H1 (cell line): ENCODE results near the gene PRKD3. TPM values are rescaled to one million over a fixed set of nuclear protein-coding genes. Genes with fewer than 3 reads are reported as not detected.

Experiments
- CTCF ChIA-PET: fragments of 300-600 bp; sonication (Branson Sonifier 250); formaldehyde crosslinking; loops from one replicate; lab custom pipeline; 2021; ENCODE audit not compliant: partially characterized antibody; lab: Charles Lee
- POLR2A ChIA-PET: fragments of 300-600 bp; sonication (Branson Sonifier 250); formaldehyde crosslinking; loops from one replicate; lab custom pipeline; 2021; ENCODE audit warnings: inconsistent platforms; ENCODE audit not compliant: partially characterized antibody; lab: Charles Lee
- DNase-seq, 2 experiments: peaks; one replicate each; pipeline versions ENCODE4 v3.0.0 to v3.0.0-alpha.2; 2010 to 2022; ENCODE audit warnings: low spot score in 2 of 2, low read depth in 1 of 2, mixed read lengths in 1 of 2
- FAIRE-seq: peaks from 2 replicates; lab custom pipeline; 2011; peaks lifted over from hg19 to GRCh38; lab: Jason Lieb, UNC
- H2AFZ ChIP-seq: 2 replicates; pipeline ENCODE4 v1.8.1; 2012; ENCODE audit warnings: low read length, inconsistent platforms
- H2AK5ac ChIP-seq: 2 replicates; pipeline ENCODE4 v1.6.1; 2013; ENCODE audit warnings: low read depth, low read length
- H2BK120ac ChIP-seq: replicated peaks from 2 replicates; pipeline ENCODE3; 2013; ENCODE audit warnings: low read depth, low read length, inconsistent platforms
- H2BK12ac ChIP-seq: 2 replicates; pipeline ENCODE4 v1.6.1; 2013; ENCODE audit warnings: low read depth, low read length
- H2BK15ac ChIP-seq: 2 replicates; pipeline ENCODE4 v1.6.1; 2013; ENCODE audit warnings: low read length
- H2BK20ac ChIP-seq: 2 replicates; pipeline ENCODE4 v1.6.1; 2013; ENCODE audit warnings: low read length
- H2BK5ac ChIP-seq: 2 replicates; pipeline ENCODE4 v1.6.1; 2013; ENCODE audit warnings: low read depth, low read length
- H3K14ac ChIP-seq: 2 replicates; pipeline ENCODE4 v1.6.1; 2013; ENCODE audit warnings: inconsistent platforms; ENCODE audit not compliant: insufficient read length
- H3K18ac ChIP-seq: 2 replicates; pipeline ENCODE4 v1.6.1; 2013; ENCODE audit warnings: low read length; ENCODE audit errors: extremely low read depth
- H3K23ac ChIP-seq: 2 replicates; pipeline ENCODE4 v1.6.1; 2013; ENCODE audit warnings: inconsistent platforms; ENCODE audit not compliant: insufficient read length
- H3K23me2 ChIP-seq: 2 replicates; pipeline ENCODE4 v1.6.1; 2013; ENCODE audit warnings: low read depth, low read length
- H3K27ac ChIP-seq: 2 replicates; pipeline ENCODE4 v1.6.1; 2011; ENCODE audit warnings: low read depth, low read length, inconsistent platforms
- H3K27me3 ChIP-seq, 4 experiments: replicated peaks in 1 of 4; 1 replicate in 1 of 4; 2 replicates in 3 of 4; pipeline versions ENCODE4 v1.6.1 to v1.8.1; 2011 to 2013; ENCODE audit warnings: low read length in 3 of 4, mild to moderate bottlenecking in 3 of 4, inconsistent platforms in 2 of 4, mixed read lengths in 2 of 4, moderate library complexity in 1 of 4; ENCODE audit not compliant: control insufficient read depth in 3 of 4, insufficient read depth in 3 of 4; ENCODE audit errors: extremely low read depth in 1 of 4
- H3K36me3 ChIP-seq, 4 experiments: 2 replicates each; pipeline versions ENCODE4 v1.6.1 to v1.8.1; 2011 to 2013; ENCODE audit warnings: mild to moderate bottlenecking in 4 of 4, low read length in 3 of 4, moderate library complexity in 2 of 4, control low read depth in 1 of 4, inconsistent platforms in 1 of 4; ENCODE audit not compliant: insufficient read depth in 4 of 4, control insufficient read depth in 2 of 4
- H3K4ac ChIP-seq: replicated peaks from 2 replicates; pipeline ENCODE3; 2013; ENCODE audit warnings: low read length, low read depth, mixed read lengths, inconsistent platforms; ENCODE audit not compliant: insufficient read length
- H3K4me1 ChIP-seq, 4 experiments: replicated peaks in 1 of 4; 1 replicate in 1 of 4; 2 replicates in 3 of 4; pipeline versions ENCODE4 v1.6.1 to v1.8.1; 2011 to 2013; ENCODE audit warnings: low read length in 3 of 4, inconsistent platforms in 2 of 4, mixed read lengths in 1 of 4; ENCODE audit not compliant: insufficient read depth in 4 of 4, control insufficient read depth in 3 of 4
- H3K4me2 ChIP-seq, 2 experiments: 2 replicates each; pipeline versions ENCODE4 v1.6.1 to v1.8.1; 2011 to 2013; ENCODE audit warnings: low read depth in 2 of 2, low read length in 2 of 2, control low read depth in 1 of 2, inconsistent platforms in 1 of 2, mild to moderate bottlenecking in 1 of 2; ENCODE audit not compliant: insufficient read depth in 1 of 2
- H3K4me3 ChIP-seq, 4 experiments: fragments of 200-600, 300-600 bp in 1 of 4; sonication (generic), shearing (Covaris generic), sonication (Bioruptor Twin) in 1 of 4; 2 replicates each; pipeline versions ENCODE4 v1.5.1 to v1.8.1; 2011 to 2016; ENCODE audit warnings: low read length in 4 of 4, low read depth in 3 of 4, control low read depth in 2 of 4, inconsistent platforms in 2 of 4, mild to moderate bottlenecking in 2 of 4, mixed read lengths in 1 of 4, moderate library complexity in 1 of 4; ENCODE audit not compliant: insufficient read depth in 2 of 4; ENCODE audit errors: extremely low read depth in 1 of 4
- H3K56ac ChIP-seq: replicated peaks from 2 replicates; pipeline ENCODE3; 2013; ENCODE audit warnings: low read depth, mild to moderate bottlenecking, mixed read lengths, low read length, inconsistent platforms; ENCODE audit not compliant: insufficient read length
- H3K79me1 ChIP-seq: 2 replicates; pipeline ENCODE4 v1.6.1; 2013; ENCODE audit warnings: low read depth, low read length, control low read depth
- H3K79me2 ChIP-seq, 2 experiments: 2 replicates each; pipeline versions ENCODE4 v1.6.1 to v1.8.1; 2012 to 2013; ENCODE audit warnings: low read length in 2 of 2, mild to moderate bottlenecking in 2 of 2, inconsistent platforms in 1 of 2; ENCODE audit not compliant: insufficient read depth in 2 of 2, control insufficient read depth in 1 of 2
- H3K9ac ChIP-seq, 4 experiments: replicated peaks in 1 of 4; 1 replicate in 1 of 4; 2 replicates in 3 of 4; pipeline versions ENCODE4 v1.6.1 to v1.8.1; 2011 to 2013; ENCODE audit warnings: low read depth in 3 of 4, low read length in 3 of 4, control low read depth in 2 of 4, mild to moderate bottlenecking in 2 of 4, moderate library complexity in 2 of 4, inconsistent platforms in 1 of 4; ENCODE audit errors: extremely low read depth in 1 of 4
- H3K9me3 ChIP-seq, 2 experiments: 2 replicates each; pipeline versions ENCODE4 v1.6.1 to v1.8.1; 2012 to 2013; ENCODE audit warnings: mild to moderate bottlenecking in 2 of 2, moderate library complexity in 2 of 2, control low read depth in 1 of 2, inconsistent platforms in 1 of 2, low read depth in 1 of 2, low read length in 1 of 2, mixed read lengths in 1 of 2; ENCODE audit not compliant: insufficient read depth in 2 of 2
- H4K20me1 ChIP-seq, 2 experiments: replicated peaks in 1 of 2; 2 replicates each; pipeline versions ENCODE3 to v1.8.1; 2011 to 2013; ENCODE audit warnings: inconsistent platforms in 2 of 2, low read length in 2 of 2, mild to moderate bottlenecking in 1 of 2; ENCODE audit not compliant: insufficient read depth in 2 of 2, control insufficient read depth in 1 of 2
- H4K5ac ChIP-seq: 2 replicates; pipeline ENCODE4 v1.6.1; 2013; ENCODE audit warnings: low read length, low read depth, mixed read lengths, inconsistent platforms; ENCODE audit not compliant: insufficient read length
- H4K8ac ChIP-seq: 2 replicates; pipeline ENCODE4 v1.8.0; 2013; ENCODE audit warnings: mild to moderate bottlenecking, moderate library complexity, low read length, inconsistent platforms; ENCODE audit not compliant: insufficient read depth; ENCODE audit errors: extremely low read depth
- H4K91ac ChIP-seq: replicated peaks from 2 replicates; pipeline ENCODE3; 2013; ENCODE audit warnings: low read length, mixed read lengths, inconsistent platforms; ENCODE audit not compliant: insufficient read length
- BRCA1 ChIP-seq: IDR thresholded peaks from 2 replicates; pipeline ENCODE4 v1.6.1; 2012; ENCODE audit warnings: low read depth, low read length, improper control_type of control experiment
- CHD1 ChIP-seq: IDR thresholded peaks from 2 replicates; pipeline ENCODE4 v1.6.1; 2012; ENCODE audit warnings: low read depth, low read length, improper control_type of control experiment
- E2F6 ChIP-seq: IDR thresholded peaks from 2 replicates; pipeline ENCODE4 v1.6.1; 2012; ENCODE audit warnings: inconsistent platforms
- FOSL1 ChIP-seq: IDR thresholded peaks from 2 replicates; pipeline ENCODE4 v1.6.1; 2011; ENCODE audit warnings: mild to moderate bottlenecking, low read depth, low read length, moderate library complexity; ENCODE audit not compliant: insufficient read depth
- SP4 ChIP-seq: IDR thresholded peaks from 2 replicates; pipeline ENCODE4 v1.6.1; 2012; ENCODE audit warnings: low read length, inconsistent platforms
- TEAD4 ChIP-seq: IDR thresholded peaks from 2 replicates; pipeline ENCODE4 v1.6.1; 2012; ENCODE audit warnings: low read depth, low read length, inconsistent platforms, mixed read lengths
- WGBS, 2 experiments: shearing (Covaris generic) in 1 of 2; methylation state at CpG; one replicate each; pipeline versions ENCODE4 v1.1.6 to v1.1.7; 2013 to 2015; ENCODE audit warnings: low lambda C conversion rate in 2 of 2, mixed read lengths in 2 of 2, inconsistent platforms in 1 of 2, low coverage in 1 of 2, missing lambda C conversion rate in 1 of 2; ENCODE audit not compliant: insufficient replicate concordance in 2 of 2, insufficient coverage in 1 of 2, insufficient read length in 1 of 2; ENCODE audit errors: extremely low coverage in 1 of 2, missing lambda C conversion rate in 1 of 2; 5-methylcytosine and 5-hydroxymethylcytosine counted together
- polyA plus RNA-seq, 7 experiments: library from polyadenylated mRNA; depleted of rRNA in 3 of 7; stranded (reverse) in 5 of 7; unstranded in 2 of 7; fragments of >200 nt in 5 of 7; fragments of 200-250 nt in 2 of 7; gene quantifications; 1 replicate in 5 of 7; 2 replicates in 1 of 7; 4 replicates in 1 of 7; pipeline versions ENCODE4 v1.2.1 to v1.2.3, GENCODE V29; 2011 to 2013; ENCODE audit warnings: missing spikeins in 2 of 7, mixed read lengths in 2 of 7
- total RNA-seq: library from RNA; stranded (reverse); fragmentation: NEBNext Ultra II Directional; extraction: Animal tissue kit (Norgen Biotek cat#: 25700); gene quantifications from 2 replicates; pipeline ENCODE4 v1.2.1, GENCODE V29; 2021

PRKD3 gene
- total and polyA plus RNA-seq, 2 of the 8 experiments (the other 6 are each of a cell fraction or from before 2014, with no cell fraction given) = 12.0 to 63.3 TPM

GRCh38 chr2:37356299-37356698, 31.7 kb upstream of the PRKD3 start:
- DNase-seq = no peak
- POLR2A ChIA-PET = no interaction called here
- no peak overlapping the region for H3K4me3 ChIP-seq
- H3K4me2 ChIP-seq = no peak overlapping the region
- no peak overlapping the region for H4K5ac ChIP-seq
- H2BK120ac ChIP-seq = no peak overlapping the region
- no peak overlapping the region for H4K91ac ChIP-seq
- no peak overlapping the region for H3K14ac ChIP-seq
- H2BK12ac ChIP-seq = no peak overlapping the region
- no peaks in the 10 kb centered on the region for H4K20me1 ChIP-seq
- no peak overlapping the region for H3K23ac ChIP-seq
- H2AFZ ChIP-seq = no peak overlapping the region
- H3K18ac ChIP-seq = no peak overlapping the region
- no peaks in the 10 kb centered on the region for H3K9me3 ChIP-seq
- H3K4ac ChIP-seq = no peak overlapping the region
- no peaks in the 10 kb centered on the region for H3K36me3 ChIP-seq
- H3K27ac ChIP-seq = no peak overlapping the region
- no peak overlapping the region for H4K8ac ChIP-seq
- H3K56ac ChIP-seq = no peak overlapping the region
- FAIRE-seq = no peak
- H3K4me1 ChIP-seq = no peaks in the 10 kb centered on the region
- no peak overlapping the region for H2AK5ac ChIP-seq
- no peaks in the 10 kb centered on the region for H3K27me3 ChIP-seq
- WGBS, 2 experiments = 69% methylated on average over 6 of the region's 6 CpGs; no CpG with 5 or more reads in 1 of the 2 experiments
- no peaks in the 10 kb centered on the region for H3K79me2 ChIP-seq
- H3K23me2 ChIP-seq = no peaks in the 10 kb centered on the region
- no peak overlapping the region for H3K9ac ChIP-seq
- no peak overlapping the region for H2BK5ac ChIP-seq
- no peaks in the 10 kb centered on the region for H3K79me1 ChIP-seq
- H2BK15ac ChIP-seq = no peak overlapping the region
- CTCF ChIA-PET = interaction anchor here (0.7 to 1.1 kb wide), 3 partner anchors 47 to 201 kb away, joined by 3 to 5 read pairs (median 4); no protein-coding TSS in a partner anchor
- no peak overlapping the region for H2BK20ac ChIP-seq
- TF ChIP-seq TEAD4 (no peak), CHD1 (no peak), SP4 (no peak), BRCA1 (no peak), FOSL1 (no peak), E2F6 (no peak)
